CD4-positive, alpha-beta T cell (primary cell): Measurements from ENCODE around the gene EPHA1. TPM values are rescaled to one million over a fixed set of nuclear protein-coding genes. Genes with fewer than 3 reads are reported as not detected.

ENCODE experiments used
- ATAC-seq: fragments of 200-7000 bp; cut with Tn5 transposase; one replicate; pipeline ENCODE4 v1.10.0; 2022; ENCODE audit warnings: mild to moderate bottlenecking; ENCODE audit not compliant: poor library complexity
- CTCF ChIA-PET: fragments of 350-600 bp; sonication (Branson Sonifier 250); formaldehyde crosslinking; loops from one replicate; lab custom pipeline; 2021; ENCODE audit warnings: antibody characterized with exemption, inconsistent platforms; lab: Charles Lee
- POLR2A ChIA-PET: fragments of 350-600 bp; sonication (Branson Sonifier 250); formaldehyde crosslinking; loops from one replicate; lab custom pipeline; 2021; ENCODE audit warnings: antibody characterized with exemption, inconsistent platforms; lab: Charles Lee
- DNase-seq, 14 experiments: peaks; one replicate each; pipeline ENCODE4 v3.0.0-alpha.2; 2013 to 2020; ENCODE audit warnings: mixed read lengths in 2 of 14
- H3K27ac ChIP-seq, 2 donors: one replicate each; pipeline versions ENCODE4 v1.5.1 to v1.7.0; 2013; ENCODE audit warnings: low read length in 2 of 2, low read depth in 1 of 2, mild to moderate bottlenecking in 1 of 2
- H3K27me3 ChIP-seq, 2 experiments: 1 replicate in 1 of 2; 2 replicates in 1 of 2; pipeline versions ENCODE4 v1.6.1 to v1.7.0; 2013; ENCODE audit warnings: low read length in 2 of 2, control low read depth in 1 of 2, mild to moderate bottlenecking in 1 of 2, moderate library complexity in 1 of 2; ENCODE audit not compliant: insufficient read depth in 2 of 2, control insufficient read depth in 1 of 2
- H3K36me3 ChIP-seq: one replicate; pipeline ENCODE4 v1.6.1; 2013; ENCODE audit warnings: low read length, control low read depth; ENCODE audit not compliant: insufficient read depth
- H3K4me1 ChIP-seq: one replicate; pipeline ENCODE4 v1.6.1; 2013; ENCODE audit warnings: low read length, control low read depth; ENCODE audit not compliant: insufficient read depth
- H3K4me3 ChIP-seq: one replicate; pipeline ENCODE4 v1.5.1; 2013; ENCODE audit warnings: mild to moderate bottlenecking, low read length, moderate library complexity
- H3K9me3 ChIP-seq, 2 experiments: 1 replicate in 1 of 2; 2 replicates in 1 of 2; pipeline versions ENCODE4 v1.6.1 to v1.7.0; 2013; ENCODE audit warnings: low read length in 2 of 2, mild to moderate bottlenecking in 2 of 2, control low read depth in 1 of 2, moderate library complexity in 1 of 2; ENCODE audit not compliant: control insufficient read depth in 1 of 2, insufficient read depth in 1 of 2
- H3K27ac Mint-ChIP-seq: one replicate; pipeline ENCODE4 v1.8.0; 2020; ENCODE audit warnings: mixed read lengths
- H3K27me3 Mint-ChIP-seq: one replicate; pipeline ENCODE4 v1.8.0; 2021; ENCODE audit warnings: mixed read lengths
- H3K36me3 Mint-ChIP-seq: one replicate; pipeline ENCODE4 v1.8.0; 2021; ENCODE audit warnings: low read depth, mixed read lengths
- H3K4me1 Mint-ChIP-seq: one replicate; pipeline ENCODE4 v1.8.0; 2021; ENCODE audit warnings: low read depth, mixed read lengths
- H3K4me3 Mint-ChIP-seq: one replicate; pipeline ENCODE4 v1.8.0; 2020; ENCODE audit warnings: mild to moderate bottlenecking, mixed read lengths
- H3K9me3 Mint-ChIP-seq: one replicate; pipeline ENCODE4 v1.8.0; 2020; ENCODE audit warnings: mixed read lengths
- intact Hi-C, 2 experiments: fragments of 100-400 bp; cut with DNase I in 1 of 2; cut with micrococcal nuclease in 1 of 2; formaldehyde crosslinking; loops; one replicate each; pipeline versions ENCODE4 v1.15.1 to v1.9.0; 2023 to 2025; cut with DNase I, micrococcal nuclease
- total RNA-seq, 174 experiments: library from RNA in 2 of 174; stranded (reverse) in 2 of 174; gene quantifications; one replicate each; pipeline ENCODE4 v1.2.3 and lab custom pipeline; 2021 to 2026
- TF ChIP-seq, protein P1 (sequence below): fragments of 200-600 bp; IDR thresholded peaks from one replicate; pipeline ENCODE4 v1.8.0; 2022; ENCODE audit warnings: antibody characterized with exemption, mild to moderate bottlenecking

EPHA1 gene
- total RNA-seq, 2 experiments from 2014 or later: 16.0 to 19.0 TPM

DNA sequence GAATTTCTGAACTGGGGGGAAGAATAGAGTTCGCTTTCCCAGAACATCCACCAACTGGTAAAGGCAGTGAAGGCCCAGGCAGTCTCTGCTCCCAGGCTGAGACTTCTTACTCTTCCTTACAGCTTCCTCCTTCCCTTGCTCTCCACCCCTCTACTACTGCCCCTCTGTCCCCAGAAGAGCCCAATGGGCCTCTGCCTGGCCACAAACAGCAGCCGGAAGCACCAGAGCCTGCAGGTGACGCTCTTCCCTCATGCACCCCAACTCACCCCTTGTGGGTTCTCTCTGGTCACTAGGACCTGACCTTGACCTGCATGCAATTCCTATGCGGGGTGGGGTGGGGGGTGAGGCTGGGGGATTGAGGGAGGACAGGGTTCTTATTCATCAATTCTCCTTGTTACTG lies 62.6 kb downstream of the EPHA1 start:
- Histone ChIP-seq H3K27ac (no peak overlapping the region), H3K36me3 (no peaks in the 10 kb centered on the region), H3K9me3 (no peaks in the 10 kb centered on the region), H3K4me3 (no peak overlapping the region), H3K27me3 (peaks cover 0 to 4% of the 10 kb centered on the region in 2 experiments), H3K4me1 (peaks cover 9% of the 10 kb centered on the region)
- no peak for DNase-seq
- POLR2A ChIA-PET: interaction anchor here (0.9 to 1.8 kb wide), 6 partner anchors 11 to 62 kb away, joined by 3 to 9 read pairs (median 4); partner anchors contain the start of gene EPHA1
- H3K9me3 Mint-ChIP-seq: no peaks in the 10 kb centered on the region
- H3K4me3 Mint-ChIP-seq: no peak overlapping the region
- peaks cover 14% of the 10 kb centered on the region for H3K27me3 Mint-ChIP-seq
- TF ChIP-seq, protein P1, sequence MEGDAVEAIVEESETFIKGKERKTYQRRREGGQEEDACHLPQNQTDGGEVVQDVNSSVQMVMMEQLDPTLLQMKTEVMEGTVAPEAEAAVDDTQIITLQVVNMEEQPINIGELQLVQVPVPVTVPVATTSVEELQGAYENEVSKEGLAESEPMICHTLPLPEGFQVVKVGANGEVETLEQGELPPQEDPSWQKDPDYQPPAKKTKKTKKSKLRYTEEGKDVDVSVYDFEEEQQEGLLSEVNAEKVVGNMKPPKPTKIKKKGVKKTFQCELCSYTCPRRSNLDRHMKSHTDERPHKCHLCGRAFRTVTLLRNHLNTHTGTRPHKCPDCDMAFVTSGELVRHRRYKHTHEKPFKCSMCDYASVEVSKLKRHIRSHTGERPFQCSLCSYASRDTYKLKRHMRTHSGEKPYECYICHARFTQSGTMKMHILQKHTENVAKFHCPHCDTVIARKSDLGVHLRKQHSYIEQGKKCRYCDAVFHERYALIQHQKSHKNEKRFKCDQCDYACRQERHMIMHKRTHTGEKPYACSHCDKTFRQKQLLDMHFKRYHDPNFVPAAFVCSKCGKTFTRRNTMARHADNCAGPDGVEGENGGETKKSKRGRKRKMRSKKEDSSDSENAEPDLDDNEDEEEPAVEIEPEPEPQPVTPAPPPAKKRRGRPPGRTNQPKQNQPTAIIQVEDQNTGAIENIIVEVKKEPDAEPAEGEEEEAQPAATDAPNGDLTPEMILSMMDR: no peak
- no peak for ATAC-seq
- H3K27ac Mint-ChIP-seq: no peak overlapping the region
- H3K36me3 Mint-ChIP-seq: no peaks in the 10 kb centered on the region
- intact Hi-C loops: no loop called here
- CTCF ChIA-PET: interaction anchor here (0.6 to 1.8 kb wide), 12 partner anchors 9 to 126 kb away, joined by 3 to 12 read pairs (median 5); partner anchors contain the start of gene ZYX
- H3K4me1 Mint-ChIP-seq: peaks cover 9% of the 10 kb centered on the region

DNA sequence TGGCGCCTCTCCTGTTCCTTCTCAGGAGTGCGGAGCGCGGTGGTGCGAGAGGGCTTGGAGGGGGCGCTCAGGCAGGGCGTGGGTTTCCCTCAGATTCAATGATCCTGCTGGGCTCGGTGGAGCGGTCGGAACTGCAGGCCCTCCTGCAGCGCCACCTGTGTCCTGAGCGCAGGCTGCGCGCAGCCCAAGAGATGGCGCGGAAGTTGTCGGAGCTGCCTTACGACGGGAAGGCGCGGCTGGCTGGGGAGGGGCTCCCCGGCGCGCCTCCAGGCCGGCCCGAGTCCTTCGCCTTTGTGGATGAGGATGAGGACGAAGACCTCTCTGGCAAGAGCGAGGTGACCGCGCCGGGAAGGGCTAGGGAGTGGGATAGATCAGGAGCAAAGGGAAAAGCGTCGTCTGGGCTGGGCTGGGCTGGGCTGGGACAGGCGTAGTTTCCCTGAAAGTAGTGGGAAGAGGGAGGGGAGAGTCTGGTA lies 63.2 kb downstream of the EPHA1 start:
- no peak overlapping the region for H3K27ac Mint-ChIP-seq
- ChIA-PET POLR2A (interaction anchor here (0.8 to 1.8 kb wide), 7 partner anchors 11 to 63 kb away, joined by 3 to 9 read pairs (median 3); partner anchors contain the start of gene EPHA1), CTCF (interaction anchor here (0.6 to 1.8 kb wide), 12 partner anchors 9 to 125 kb away, joined by 3 to 12 read pairs (median 5); partner anchors contain the start of gene ZYX)
- peak overlapping the region; percentile 65 for H3K4me3 Mint-ChIP-seq
- ATAC-seq: peak; percentile 100
- no peaks in the 10 kb centered on the region for H3K9me3 Mint-ChIP-seq
- peaks cover 15% of the 10 kb centered on the region for H3K27me3 Mint-ChIP-seq
- no peaks in the 10 kb centered on the region for H3K36me3 Mint-ChIP-seq
- Histone ChIP-seq H3K9me3 (no peaks in the 10 kb centered on the region), H3K27ac (no peak overlapping the region), H3K4me3 (peak overlapping the region; percentile 17), H3K4me1 (peaks cover 9% of the 10 kb centered on the region), H3K36me3 (no peaks in the 10 kb centered on the region), H3K27me3 (peaks cover 0 to 4% of the 10 kb centered on the region in 2 experiments)
- intact Hi-C loops: loop anchor here in 1 of 2 experiments (1.0 kb wide), 1 partner anchor 71 kb away; no protein-coding TSS in a partner anchor
- TF ChIP-seq, protein P1: peak; percentile 67
- peak; percentile 42 to 86 (median 60) for DNase-seq
- peaks cover 9% of the 10 kb centered on the region for H3K4me1 Mint-ChIP-seq

DNA sequence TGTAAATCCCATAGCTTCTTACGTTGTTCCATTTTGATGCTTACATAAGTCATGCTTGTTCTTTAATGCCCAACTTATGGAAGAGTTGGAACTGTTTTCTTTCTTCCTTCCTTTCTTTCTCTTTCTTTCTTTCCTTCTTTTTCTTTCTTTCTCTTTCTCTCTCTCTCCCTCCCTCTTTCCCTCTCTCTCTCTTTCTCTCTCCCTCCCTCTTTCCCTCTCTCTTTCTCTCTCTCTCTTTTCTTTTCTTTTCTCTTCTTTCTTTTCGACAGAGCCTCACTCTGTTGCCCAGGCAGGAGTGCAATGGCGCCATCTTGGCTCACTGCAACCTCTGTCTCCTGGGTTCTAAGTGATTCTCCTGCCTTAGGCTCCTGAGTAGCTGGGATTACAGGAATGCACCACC lies 65.1 kb downstream of the EPHA1 start:
- Histone ChIP-seq H3K36me3 (no peaks in the 10 kb centered on the region), H3K4me1 (peaks cover 9% of the 10 kb centered on the region), H3K9me3 (no peaks in the 10 kb centered on the region), H3K4me3 (no peak overlapping the region), H3K27me3 (peaks cover 4 to 7% of the 10 kb centered on the region in 2 experiments), H3K27ac (no peak overlapping the region)
- no peaks in the 10 kb centered on the region for H3K9me3 Mint-ChIP-seq
- DNase-seq (no peak), ATAC-seq (no peak)
- ChIA-PET POLR2A (interaction anchor here (0.8 kb wide), 1 partner anchor 36 kb away, joined by 3 read pairs; no protein-coding TSS in a partner anchor), CTCF (interaction anchor here (1.0 kb wide), 1 partner anchor 37 kb away, joined by 5 read pairs; no protein-coding TSS in a partner anchor)
- no peak overlapping the region for H3K4me3 Mint-ChIP-seq
- peaks cover 9% of the 10 kb centered on the region for H3K4me1 Mint-ChIP-seq
- TF ChIP-seq, protein P1: no peak
- intact Hi-C loops: no loop called here
- peaks cover 32% of the 10 kb centered on the region for H3K27me3 Mint-ChIP-seq
- H3K36me3 Mint-ChIP-seq: no peaks in the 10 kb centered on the region
- H3K27ac Mint-ChIP-seq: no peak overlapping the region
